Myocyte (in vitro differentiated cells): ENCODE results near the gene KSR1. TPM values are rescaled to one million over a fixed set of nuclear protein-coding genes. Genes with fewer than 3 reads are reported as not detected.

Experiments
- DNase-seq: peaks from one replicate; pipeline ENCODE4 v3.0.0-alpha.2; 2012; ENCODE audit warnings: low read depth
- total RNA-seq: library from RNA; depleted of rRNA; stranded (reverse); fragments of >200 nt; gene quantifications from 2 replicates; pipeline ENCODE4 v1.2.3, GENCODE V29; 2014

The KSR1 gene
- total RNA-seq, 1 donor from 2014 or later, result 11.7 TPM

DNA sequence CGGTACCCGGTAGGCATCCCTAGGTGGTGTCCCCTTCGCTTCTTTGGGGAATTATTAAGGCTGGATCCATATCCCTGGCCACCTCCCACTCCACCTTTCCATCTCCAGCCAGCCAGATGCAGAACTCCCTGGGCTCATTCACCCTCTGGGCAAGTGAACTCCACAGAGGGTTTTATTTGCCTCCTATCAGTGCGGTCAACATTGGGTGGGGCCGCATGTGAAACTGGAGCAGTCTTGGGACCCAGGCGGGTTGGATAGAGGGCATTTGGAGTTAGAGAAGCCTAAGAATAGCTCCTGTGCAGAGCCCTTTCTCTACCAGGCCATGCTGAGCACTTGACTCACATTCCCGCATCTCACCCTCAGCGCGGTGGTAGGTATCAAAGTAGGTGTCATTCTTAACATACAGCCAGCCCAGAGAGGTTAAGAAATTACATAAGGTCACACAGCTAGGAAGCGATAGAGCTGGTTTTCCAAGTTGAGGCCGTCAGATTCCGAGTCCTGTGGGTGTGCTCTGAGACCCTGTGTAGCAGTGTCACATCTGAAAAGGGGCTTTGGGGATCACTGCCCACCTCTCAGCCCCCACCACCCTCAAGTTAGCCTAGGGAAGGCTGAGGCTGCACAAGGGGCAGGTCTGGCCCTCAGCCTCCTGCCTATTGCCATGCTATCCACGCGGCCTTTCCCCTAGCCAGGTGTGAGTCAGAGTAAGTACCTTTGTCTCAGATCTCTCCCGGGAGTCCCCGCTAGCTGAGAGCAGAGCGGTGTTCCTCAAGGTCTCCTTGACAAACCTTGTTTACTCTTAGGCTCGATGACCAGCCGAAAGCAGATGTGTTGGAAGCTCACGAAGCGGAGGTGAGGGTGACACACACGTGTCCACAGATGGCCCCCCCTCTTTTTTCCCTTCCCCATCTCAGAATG is 147.9 kb downstream of the KSR1 start:
- no peak for DNase-seq

GRCh38 chr17:27605409-27605808 is 149.2 kb downstream of the KSR1 start:
- DNase-seq, result no peak

GRCh38 chr17:27607521-27608091 is 151.4 kb downstream of the KSR1 start:
- no peak for DNase-seq

GRCh38 chr17:27608328-27609230 is 152.3 kb downstream of the KSR1 start:
- DNase-seq, result no peak

GRCh38 chr17:27609611-27610303 is 153.5 kb downstream of the KSR1 start:
- DNase-seq, result peak; percentile 29

DNA sequence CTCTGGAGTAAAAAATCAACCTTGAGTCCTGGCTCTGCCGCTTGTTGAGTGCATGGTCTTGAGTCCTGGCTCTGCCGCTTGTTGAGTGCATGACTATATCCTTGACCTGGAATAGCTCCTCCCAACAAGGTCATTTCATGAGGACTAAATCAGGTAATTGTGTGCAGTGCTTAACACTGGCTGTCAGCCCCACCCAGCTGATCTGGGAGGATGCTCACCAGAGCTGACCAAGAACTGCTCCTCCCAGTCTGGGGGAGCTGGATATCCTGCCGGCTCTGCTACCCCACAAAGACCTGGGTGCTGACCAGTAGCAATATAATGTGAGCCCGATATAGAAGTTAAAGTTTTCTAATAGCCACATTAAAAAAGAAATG is 154.0 kb downstream of the KSR1 start:
- DNase-seq, result no peak

DNA sequence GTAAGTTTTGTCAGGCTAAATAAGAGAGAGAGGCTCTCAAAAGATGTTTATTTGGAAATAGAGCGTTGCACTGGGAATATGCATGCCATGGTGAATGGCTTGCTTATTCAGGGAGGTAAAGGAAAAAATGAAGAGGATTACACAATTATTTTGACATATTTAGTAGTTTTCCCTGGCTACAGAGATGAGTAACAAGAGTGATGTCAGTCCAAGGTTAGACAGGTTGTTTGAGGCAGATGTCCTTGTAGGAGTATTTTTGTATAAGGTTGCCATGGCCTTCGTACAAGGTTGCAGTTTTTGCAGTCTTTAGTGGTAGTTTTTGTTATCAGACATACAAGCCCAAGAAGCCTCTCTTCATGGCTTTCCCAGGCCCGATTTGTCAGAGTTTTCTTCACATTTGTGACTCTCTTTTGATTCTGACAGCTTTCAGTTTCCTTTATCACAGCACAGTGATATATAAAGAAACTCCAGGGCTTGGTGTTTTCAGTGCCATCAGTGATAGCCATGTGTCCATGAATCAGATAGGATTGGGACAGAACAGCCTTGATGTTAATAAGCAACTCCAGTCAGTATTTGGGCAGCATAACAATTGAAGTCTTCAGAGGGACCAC is 156.0 kb downstream of the KSR1 start:
- DNase-seq, result no peak

DNA sequence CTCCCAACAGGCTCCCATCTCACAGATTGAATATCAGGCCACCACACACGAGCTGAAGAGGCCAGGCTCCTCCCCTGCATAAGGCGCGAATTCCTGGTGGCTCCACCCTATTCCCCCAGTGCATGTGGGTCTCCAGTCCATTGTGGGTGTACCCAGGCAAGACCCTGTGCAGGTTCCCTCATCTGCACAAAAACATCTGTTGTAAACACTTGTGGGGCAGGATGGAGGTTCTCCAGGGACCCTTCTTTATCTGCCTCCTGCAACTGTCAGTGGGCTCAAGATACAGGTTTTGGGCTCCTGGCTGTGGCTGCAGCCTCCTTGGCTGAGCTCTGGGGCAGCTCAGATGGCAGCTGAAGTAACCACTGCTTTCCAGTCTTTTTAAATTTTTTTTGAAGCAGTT is 157.2 kb downstream of the KSR1 start:
- no peak for DNase-seq

GRCh38 chr17:27615121-27615520 is 158.9 kb downstream of the KSR1 start:
- no peak for DNase-seq

GRCh38 chr17:27616414-27616813 is 160.2 kb downstream of the KSR1 start:
- no peak for DNase-seq

DNA sequence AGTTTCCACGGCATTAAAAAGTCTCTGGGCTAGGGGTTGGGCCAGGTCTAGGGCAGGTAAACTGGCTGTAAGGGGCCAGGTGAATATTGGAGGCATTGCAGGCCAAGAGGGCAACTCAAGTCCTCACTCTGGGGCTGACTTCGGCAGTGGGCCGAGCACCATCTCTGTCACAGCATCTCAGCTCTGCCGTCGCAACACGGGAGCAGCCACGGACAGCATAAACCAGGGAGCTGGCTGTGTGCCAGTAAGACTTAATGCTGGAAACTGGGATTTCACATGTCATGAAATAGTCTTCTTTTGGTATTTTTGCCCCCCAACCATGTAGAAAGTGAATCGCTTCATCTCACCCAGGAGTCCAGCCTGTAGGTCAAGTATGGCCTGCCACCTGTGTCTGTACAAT is 162.2 kb downstream of the KSR1 start:
- DNase-seq, result no peak

GRCh38 chr17:27620721-27621120 is 164.5 kb downstream of the KSR1 start:
- no peak for DNase-seq

- no peak for DNase-seq
Observed at GRCh38 chr17:27621536-27621935, 165.3 kb downstream of the KSR1 start.

DNA sequence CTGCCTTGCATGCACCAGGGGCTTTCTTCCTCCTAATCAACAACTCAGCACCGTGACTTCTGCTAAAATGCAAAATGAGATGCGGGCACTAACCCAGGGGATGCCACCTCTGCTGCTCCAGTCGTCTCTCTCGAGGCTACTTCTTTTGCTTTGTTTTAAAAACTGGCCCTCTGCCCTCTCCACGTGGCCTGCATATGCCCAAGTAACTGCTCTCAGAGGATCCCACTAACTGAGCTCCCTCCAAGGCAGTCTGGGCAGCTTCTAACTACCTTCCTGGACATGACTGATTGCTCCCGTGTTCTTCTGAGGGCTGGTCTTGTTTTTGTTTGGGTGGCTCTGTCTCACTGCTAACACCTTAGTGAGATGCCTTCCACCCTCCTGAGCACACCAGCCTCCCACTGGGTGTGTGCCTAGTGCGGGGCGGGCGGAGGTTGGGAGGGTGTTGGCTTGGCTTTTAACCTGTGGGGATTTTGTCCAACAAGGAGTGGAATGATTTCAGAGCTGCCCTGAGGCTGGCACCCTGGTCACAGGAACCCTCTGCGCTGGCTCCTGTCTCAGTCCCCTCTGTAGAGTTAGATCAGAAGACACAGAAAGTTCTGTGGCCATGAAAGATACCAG is 165.8 kb downstream of the KSR1 start:
- no peak for DNase-seq

DNA sequence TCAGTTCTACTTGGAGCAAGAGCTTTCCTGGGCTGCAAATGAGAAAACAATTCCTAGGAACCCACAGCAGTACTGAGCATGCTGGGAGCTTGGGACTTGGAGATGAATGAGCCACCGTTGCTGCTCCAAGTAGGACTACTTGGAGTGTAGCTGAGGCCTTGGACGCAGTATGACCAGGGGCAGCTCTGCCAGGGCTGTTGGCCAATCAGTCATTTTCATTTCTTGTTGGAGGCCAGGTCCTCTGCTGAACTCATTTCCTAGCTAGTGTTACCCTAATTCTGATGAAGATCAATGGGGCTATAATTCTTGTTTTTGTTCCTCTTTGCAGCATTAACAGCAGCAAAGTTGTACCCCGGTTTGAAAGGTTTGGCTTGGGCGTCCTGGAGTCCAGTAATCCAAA is 166.7 kb downstream of the KSR1 start:
- no peak for DNase-seq

DNA sequence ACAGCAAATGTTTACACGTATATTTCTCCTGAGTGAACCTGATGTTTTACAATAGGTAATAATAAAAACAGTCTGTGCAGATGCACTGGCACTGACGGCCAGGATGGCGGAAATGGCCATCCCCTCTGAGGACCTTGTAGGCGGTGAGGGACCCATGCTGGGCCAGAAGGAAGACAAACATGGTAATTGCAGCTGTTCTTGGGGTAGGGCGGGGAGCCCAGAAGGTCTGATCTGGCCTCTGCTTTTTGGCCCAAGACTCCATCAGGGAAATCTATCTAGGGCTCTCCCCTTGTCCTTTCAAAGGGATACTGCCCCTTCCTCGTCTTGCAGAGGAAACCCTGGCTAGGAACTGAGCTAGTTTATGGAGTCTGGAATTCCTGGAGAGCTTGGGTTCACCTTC is 167.4 kb downstream of the KSR1 start:
- DNase-seq, result peak; percentile 39

DNA sequence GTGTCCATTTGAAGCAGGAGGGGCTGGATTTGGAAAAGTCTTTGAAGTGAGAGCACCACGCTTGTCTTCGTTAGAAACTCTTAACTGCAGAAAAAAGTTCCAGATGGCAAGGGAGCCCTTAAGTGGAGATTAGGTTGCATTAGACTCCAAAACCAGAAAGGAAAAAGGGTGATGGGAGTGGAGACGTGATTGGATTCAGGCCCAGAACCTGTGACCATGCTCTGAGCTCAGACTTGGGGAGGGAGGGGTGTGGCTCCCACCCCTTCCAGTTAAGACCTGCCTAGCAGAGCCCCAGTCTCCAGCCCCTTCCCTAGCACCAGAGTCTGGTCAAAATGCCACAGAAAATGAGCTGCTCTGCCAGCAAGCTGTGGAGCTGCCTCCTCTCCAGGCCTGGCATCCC is 168.3 kb downstream of the KSR1 start:
- no peak for DNase-seq

DNA sequence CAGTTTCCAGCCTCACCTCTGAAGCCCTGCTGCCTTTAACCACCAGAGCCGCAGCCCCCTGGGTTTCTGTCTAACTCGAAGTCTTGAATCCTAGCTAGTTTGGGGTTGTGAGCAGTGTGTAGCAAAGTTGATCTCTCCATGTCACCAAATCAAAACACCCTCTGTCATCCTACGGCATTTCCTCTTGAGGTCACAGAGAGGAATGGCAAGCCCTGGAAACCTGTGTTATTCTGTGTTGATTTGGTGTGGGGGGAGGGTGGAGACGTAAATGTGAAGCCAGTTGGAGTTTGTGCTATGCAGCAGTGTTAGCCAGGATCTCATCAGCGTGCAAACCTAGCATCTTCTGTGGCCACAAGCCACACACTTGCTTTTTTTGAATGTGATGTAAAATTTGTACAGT is 169.6 kb downstream of the KSR1 start:
- no peak for DNase-seq

DNA sequence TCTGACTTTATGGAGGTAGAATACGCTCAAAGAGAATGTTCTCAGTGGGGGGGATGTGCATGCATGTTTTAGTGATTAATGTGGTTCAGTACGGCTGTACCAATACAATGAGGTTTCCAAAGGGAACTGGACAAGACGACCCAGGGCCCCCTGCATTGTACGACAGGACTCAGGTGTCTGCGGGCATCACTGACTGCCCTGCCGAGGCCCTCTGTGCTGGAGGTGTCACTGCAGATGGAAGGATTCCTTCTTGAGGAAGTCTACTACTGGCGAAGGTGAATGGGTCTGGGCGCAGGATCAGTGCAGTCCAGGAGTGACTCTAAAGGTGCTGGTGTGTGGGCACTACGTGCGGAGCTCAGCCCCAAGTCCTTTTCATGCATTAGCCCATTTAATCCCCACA is 171.3 kb downstream of the KSR1 start:
- no peak for DNase-seq

DNA sequence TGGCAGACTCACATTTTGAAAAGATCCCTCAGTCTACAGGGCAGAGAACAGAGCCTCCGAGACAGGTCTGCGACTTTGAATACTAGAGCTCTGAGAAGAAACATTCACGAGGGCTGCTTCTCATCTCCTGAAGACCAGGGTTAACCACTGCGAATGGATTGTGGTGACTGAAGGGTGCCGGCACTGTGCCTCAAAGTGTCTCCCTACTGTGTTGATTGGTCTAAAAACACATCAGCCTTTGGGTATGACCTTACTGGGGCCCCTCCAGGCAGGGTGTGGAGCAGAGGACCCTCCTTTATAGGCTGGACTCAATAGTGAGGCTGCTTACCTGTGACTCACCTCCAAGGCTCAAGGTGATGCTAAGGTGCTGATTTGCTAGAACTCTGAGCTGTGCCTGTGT is 172.1 kb downstream of the KSR1 start:
- no peak for DNase-seq
